HT1080 (cell line): Measurements from ENCODE around the gene CLBA1. TPM values are rescaled to one million over a fixed set of nuclear protein-coding genes. Genes with fewer than 3 reads are reported as not detected.
A peak's percentile ranks its signal among the peaks of the same experiment; 100 is the strongest.
"Not testable (repeated sequence)": the region's sequence is repeated elsewhere in the genome, so short reads cannot be mapped to it uniquely, and the experiment has no call there.

Source experiments
- DNase-seq: peaks from one replicate; pipeline ENCODE4 v3.0.0-alpha.2; 2015; ENCODE audit warnings: low read depth
- polyA plus RNA-seq, 2 experiments: library from polyadenylated mRNA; depleted of rRNA; stranded (reverse); fragments of >200 nt; gene quantifications; 2 replicates each; pipeline ENCODE4 v1.2.3, GENCODE V29; 2015
- total RNA-seq: library from RNA; depleted of rRNA; stranded (reverse); fragments of >200 nt; shearing (Covaris generic); gene quantifications from 2 replicates; pipeline ENCODE4 v1.2.3, GENCODE V29; 2014; rRNA removed

CLBA1 gene
- 5.1 and 5.4 TPM in 2 replicates for total RNA-seq
- 6.5 and 7.1 TPM in 2 replicates for polyA plus RNA-seq (2015; cell fraction: cytosol; rRNA removed)
- 24.1 and 30.5 TPM in 2 replicates for polyA plus RNA-seq (2015; cell fraction: nucleus; rRNA removed)

DNA sequence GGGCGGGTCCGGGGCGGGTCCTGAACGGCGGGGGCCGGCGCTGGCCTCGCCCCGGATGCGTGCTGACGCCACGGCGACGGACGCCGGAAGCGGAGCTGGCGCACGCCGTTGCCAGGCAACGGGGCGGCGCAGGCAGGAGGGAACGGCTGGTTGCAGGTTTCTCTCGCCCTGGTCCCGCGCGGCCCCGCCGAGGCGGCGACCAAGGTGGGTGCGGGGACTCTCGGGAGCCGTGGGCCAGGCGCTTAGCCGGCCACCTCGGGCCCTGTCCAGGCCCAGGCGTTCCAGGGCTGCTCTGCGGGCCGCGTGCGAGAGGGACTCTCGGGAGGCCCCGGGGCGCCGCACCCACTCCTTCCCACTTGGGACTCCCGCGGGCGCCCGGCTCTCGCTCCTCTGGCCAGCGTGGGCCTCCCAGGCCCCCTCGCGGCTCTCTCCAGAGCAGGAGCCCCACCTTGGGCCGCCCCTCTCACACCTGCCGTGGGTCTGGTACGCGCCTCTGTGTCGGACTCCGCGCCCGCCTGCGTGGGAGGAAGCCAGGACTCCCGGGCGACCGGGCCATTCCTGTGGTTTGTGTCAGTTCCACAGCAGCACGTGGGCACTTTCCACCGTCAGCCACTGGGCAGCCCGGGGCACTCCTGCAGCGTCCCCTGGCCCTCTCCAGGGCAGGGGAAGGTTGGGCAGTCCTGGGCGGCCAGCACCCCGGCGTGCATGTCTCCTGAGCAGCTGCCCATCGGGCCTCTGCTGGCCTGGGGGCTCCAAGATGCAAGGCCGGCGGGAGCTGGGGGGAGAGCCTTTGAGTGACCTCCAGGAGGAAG, at the start of gene CLBA1:
CLBA1 (plus strand) TSS at position 114 of the 812 bp plus-strand sequence; CDS start at position 758, 644 bp downstream.
- DNase-seq = peak; percentile 84

DNA sequence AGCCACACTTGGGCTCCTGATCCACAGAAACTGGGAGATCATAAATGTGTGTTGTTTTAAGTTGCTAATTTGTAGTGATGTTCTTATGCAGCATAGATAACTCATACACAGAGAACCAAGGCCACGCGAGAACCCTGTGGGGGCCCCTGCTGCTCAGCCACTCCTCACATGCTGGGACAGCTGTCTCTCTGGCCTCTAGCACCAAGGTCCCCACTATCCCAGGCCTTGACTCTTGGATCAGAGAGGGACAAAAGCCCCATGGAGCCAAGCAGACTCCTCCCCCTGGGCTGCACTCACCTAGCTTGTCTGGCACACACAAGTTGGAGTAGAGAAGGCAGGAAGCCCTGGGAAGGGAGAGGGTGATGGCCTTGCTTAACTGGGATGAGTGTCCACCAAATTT, 49.6 kb upstream of the CLBA1 start:
- no peak for DNase-seq

DNA sequence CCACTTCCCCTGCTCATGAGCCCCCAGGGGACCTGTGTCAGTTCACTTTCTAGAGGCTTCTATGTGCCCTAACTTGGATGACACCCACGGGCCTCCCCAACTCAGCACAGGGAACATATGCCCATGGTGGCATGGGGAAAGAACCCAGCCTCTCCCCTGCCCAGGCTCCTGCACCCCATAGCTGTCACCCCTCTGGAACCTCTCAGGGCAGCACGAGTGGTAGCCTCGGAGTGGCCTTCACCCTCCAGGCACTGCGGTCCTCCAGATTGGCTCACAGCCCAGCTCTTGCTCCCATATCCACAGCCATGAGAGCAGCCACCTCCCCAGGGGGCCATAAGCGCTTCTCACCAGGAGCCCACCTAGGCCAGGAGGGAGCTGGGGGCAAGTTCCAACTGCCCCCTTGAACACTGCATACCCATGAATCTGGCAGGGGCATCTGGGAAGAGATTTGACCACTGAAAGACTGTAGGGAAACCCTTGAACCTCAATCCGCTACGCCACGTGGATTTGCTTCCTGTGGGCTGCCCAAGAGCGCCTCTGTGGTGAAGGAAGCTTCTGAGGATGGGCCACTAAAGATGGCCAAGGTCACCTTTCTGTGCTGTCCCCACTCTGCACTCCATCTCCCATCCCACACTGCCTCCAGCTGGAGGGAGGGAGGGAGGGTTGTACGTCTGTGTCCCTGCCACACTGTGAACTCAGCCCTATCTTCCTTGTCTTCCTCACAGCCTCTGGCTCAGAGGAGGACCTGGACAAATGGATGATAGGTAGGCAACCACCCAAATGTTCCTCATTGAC, 49.0 kb upstream of the CLBA1 start:
- DNase-seq = no peak

DNA sequence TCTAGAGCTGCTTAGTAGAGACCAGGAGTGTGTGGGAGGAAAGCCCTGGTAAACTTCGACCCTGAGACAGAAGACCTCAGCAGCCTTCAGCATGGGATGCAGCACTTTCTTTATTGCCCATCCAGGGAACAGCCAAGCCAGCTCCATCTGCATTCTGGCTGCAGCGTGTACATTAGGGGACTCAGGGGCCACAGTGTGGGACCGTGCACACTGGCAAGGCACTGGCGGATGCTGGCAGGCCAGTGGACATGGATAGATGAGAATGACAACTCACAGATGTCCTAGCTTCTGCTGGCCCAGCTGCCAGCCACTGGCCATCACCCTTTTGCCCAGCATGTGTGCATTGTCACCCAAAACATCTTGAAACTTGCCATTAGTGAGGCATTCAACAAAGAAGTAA, 48.4 kb upstream of the CLBA1 start:
- no peak for DNase-seq

DNA sequence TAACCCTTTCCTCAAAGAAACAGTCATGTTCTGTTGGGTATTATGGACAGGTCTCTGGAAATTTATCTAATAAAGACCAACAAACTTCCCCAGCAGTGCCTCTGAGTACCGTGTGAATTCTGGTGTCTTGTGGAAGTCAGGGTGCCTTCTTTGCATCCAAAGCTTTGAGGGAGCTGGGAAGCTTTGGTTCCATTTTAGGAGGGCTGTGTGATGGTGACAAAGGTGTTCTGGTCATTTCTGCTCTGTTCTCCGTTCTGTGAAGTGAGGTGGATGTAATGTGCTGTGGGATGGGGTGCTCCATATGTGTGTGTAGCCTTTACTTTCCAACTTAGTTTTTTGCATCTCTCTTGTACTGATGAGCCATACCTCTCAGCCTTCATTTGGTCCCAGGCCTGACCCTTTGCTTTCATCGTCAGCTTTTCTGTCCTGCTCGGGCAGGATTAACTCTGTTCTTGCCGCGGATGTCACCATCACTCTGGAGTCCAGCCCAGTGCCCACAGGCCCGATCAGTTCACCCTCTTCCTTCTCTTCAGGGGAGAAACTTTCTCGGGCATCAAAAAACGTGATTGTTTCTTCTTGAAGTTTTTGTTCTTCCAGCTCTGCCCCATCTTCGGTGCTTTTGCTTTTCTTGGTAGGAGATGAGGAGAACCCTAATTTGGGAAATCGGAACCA, 47.8 kb upstream of the CLBA1 start:
- DNase-seq = no peak

DNA sequence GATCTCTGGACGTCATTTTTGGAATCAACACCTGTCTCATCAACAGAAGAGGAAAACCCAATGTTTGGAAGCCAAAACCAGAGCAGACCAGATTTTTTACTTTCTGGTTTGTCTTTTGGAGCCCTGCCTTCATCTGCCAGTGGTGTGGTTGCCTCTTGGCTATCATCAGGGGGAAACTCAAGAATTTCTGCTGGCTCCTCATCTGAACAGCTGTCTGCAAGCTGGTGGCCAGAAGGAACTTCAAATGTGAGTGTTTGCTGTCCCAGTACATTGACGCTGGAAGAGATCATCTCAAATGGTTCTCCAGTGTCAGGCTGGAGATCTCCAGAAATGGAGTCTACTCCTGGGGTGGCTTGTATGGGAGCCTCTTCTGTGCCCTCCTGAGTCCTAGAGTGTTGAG, 47.2 kb upstream of the CLBA1 start:
- DNase-seq = no peak

DNA sequence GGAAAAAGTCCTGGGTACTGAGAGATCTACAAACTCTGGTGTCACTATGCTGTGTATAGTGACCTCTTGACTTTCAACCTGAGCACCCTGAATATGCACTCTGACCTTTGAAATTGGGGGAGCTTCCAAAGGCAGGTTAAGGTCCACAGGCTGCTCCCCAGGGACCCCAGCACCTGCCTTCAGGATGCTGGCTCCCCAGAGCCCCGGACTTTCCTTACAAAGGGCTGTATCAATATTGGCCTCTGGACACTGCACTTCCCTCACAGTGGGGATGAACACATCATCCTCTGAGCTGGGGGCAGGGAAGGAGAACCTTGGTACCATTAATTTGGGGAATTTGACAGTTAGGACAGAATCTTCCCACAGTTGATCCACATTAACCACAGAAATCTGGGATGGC, 46.6 kb upstream of the CLBA1 start:
- no peak for DNase-seq

DNA sequence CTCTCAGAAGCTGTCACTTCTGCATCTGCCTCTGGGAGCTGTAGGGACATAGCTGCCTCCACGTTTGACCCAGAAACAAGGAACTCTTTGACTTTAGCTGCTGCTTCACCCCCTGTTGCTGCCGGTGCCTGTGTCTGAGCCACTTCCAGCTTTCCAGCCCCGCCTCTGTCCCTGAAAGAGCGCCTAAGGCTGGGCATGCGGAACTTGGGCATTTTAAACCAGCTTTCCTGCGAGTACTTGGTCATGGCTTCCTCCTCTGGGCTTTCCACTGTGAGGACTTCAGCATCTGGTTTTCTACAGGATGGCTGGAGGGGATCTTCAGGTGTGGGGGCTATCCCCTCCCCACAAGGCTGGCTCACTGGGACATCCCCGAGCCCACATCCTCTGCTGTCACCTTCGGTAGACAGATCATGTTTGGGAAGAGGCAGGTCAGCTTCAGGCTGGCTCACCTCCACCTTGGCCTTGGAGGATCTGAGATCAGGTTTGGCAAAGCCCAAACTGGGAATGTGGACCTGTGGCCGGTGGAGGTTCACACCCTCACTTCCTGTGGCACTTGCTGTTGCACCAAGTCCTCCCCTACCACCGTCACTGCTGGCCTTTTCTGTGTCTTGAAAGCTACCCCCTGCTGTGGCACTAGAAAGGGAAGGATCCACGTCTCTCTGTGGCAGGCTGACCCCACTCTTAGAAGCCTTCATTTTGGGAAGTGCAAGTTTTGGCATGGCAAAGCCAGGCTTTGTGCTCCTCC, 45.8 kb upstream of the CLBA1 start:
- DNase-seq = no peak

DNA sequence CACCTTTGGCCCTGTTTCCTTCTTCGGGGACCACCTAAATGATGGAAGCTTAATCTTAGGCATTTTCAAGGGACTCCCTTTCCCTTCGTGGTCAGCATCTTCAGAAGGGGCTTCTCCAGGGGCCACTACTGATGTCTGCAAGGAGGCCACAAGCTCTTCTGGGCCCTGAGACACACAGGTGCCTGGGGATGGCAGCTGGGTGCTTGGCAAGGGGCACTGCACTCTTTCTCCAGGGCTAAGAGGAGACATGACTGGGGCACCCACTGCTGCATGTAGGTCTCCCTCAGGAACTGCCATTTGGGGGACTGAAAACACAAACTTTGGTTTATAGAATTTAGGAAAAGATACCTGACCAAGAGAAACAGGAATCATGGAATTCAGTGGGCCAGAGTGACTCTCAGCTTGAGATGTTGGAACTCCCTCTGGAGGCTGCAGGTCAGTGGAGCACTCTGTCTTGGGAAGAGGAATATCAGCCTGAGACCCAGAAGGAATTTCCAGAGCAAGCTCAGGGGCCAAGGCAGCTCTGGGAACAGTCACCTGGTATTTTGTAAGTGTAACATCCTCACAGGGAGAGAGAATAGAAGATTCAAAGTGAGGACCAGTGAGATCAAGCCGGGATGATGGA, 45.0 kb upstream of the CLBA1 start:
- DNase-seq = no peak

DNA sequence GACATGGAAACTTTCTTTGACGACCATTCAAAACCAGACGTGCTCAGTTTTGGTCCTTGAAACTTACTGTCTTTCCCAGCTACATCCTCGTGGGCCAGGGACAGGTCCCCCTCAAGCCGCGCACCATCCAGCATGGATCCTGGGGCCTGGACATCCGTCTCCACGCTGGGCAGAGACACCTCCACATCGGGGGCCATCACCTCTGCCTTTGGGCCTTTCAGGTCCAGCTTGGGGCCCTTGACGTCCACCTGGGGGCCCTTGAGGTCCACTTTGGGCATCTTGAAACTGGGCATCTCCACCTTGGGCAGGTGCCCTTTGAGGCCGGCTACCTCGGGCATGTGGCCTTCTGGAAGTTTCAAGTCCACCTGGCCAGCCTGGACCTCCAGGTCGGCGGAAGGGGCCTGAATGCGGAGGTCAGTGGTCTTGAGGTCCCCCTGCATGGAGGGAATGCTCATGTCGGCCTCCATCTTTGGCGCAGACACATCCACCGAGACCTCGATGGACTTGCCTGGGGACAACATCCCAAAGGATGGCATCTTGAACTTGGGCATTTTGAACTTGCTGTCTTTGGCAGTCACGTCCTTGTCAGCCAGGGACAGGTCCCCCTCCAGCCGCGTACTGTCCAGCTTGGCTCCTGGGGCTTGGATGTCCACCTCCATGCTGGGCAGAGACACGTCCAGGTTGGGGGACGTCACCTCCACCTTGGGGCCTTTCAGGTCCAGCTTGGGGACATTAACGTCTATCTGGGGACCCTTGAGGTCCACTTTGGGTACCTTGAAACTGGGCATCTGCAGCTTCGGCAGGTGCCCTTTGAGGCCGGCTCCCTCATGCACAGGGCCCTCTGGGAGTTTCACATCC, 43.9 kb upstream of the CLBA1 start:
- no peak for DNase-seq

DNA sequence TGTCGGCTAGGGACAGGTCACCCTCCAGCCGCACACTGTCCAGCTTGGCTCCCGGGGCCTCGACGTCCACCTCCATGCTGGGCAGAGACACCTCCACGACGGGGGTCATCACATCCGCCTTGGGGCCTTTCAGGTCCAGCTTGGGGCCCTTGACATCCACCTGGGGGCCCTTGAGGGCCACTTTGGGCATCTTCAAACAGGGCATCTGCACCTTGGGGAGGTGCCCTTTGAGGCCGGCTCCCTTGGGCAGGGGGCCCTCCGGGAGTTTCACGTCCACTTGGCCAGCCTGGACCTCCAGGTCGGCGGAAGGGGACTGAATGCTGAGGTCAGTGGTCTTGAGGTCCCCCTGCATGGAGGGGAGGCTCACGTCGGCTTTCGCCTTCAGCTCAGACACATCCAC, 43.0 kb upstream of the CLBA1 start:
- no peak for DNase-seq

DNA sequence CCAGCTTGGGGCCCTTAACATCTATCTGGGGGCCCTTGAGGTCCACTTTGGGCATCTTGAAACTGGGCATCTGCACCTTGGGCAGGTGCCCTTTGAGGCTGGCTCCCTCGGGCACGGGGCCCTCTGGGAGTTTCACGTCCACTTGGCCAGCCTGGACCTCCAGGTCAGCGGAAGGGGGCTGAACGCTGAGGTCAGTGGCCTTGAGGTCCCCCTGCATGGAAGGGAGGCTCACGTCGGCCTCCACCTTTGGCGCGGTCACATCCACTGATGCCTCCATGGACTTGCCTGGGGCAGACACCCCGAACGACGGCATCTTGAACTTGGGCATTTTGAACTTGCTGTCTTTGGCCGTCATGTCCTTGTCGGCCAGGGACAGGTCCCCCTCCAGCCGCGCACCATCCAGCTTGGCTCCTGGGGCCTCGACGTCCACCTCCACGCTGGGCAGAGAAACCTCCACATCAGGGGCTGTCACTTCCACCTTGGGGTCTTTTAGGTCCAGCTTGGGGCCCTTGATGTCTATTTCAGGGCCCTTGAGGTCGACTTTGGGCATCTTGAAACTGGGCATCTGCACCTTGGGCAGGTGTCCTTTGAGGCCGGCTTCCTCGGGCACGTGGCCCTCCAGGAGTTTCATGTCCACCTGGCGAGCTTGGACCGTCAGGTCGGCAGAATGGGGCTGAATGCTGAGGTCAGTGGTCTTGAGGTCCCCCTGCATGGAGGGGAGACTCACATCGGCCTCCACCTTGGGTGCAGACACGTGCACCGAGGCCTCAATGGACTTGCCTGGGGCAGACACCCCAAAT, 42.2 kb upstream of the CLBA1 start:
- DNase-seq = not testable (repeated sequence)

DNA sequence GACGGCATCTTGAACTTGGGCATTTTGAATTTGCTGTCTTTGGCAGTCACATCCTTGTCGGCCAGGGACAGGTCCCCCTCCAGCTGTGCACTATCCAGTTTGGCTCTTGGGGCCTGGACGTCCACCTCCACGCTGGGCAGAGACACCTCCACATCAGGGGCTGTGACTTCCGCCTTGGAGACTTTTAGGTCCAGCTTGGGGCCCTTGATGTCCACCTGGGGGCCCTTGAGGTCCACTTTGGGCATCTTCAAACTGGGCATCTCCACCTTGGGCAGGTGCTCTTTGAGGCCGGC, 41.6 kb upstream of the CLBA1 start:
- DNase-seq = not testable (repeated sequence)

DNA sequence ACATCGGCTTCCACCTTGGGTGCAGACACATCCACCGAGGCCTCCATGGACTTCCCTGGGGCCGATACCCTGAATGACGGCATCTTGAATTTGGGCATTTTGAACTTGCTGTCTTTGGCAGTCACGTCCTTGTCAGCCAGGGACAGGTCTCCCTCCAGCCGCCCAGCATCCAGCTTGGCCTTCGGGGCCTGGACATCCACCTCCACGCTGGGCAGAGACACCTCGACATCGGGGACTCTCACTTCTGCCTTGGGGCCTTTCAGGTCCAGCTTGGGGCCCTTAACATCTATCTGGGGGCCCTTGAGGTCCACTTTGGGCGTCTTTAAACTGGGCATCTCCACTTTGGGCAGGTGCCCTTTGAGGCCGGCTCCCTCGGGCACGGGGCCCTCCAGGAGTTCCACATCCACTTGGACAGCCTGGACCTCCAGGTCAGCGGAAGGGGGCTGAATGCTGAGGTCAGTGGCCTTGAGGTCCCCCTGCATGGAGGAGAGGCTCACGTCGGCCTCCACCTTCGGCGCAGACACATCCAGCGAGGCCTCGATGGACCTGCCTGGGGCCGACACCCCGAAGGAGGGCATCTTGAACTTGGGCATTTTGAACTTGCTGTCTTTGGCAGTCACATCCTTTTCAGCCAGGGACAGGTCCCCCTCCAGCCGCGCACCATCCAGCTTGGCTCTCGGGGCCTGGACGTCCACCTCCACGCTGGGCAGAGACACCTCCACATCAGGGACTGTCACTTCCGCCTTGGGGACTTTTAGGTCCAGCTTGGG, 41.0 kb upstream of the CLBA1 start:
- DNase-seq = not testable (repeated sequence)

DNA sequence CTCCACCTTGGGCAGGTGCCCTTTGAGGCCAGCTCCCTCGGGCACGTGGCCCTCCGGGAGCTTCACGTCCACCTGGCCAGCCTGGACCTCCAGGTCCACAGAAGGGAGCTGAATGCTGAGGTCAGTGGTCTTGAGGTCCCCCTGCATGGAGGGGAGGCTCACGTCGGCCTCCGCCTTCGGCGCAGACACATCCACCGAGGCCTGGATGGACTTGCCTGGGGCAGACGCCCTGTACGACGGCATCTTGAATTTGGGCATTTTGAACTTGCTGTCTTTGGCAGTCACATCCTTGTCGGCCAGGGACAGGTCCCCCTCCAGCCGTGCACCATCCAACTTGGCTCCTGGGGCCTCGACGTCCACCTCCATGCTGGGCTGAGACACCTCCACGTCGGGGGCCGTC, 40.3 kb upstream of the CLBA1 start:
- not testable (repeated sequence) for DNase-seq

DNA sequence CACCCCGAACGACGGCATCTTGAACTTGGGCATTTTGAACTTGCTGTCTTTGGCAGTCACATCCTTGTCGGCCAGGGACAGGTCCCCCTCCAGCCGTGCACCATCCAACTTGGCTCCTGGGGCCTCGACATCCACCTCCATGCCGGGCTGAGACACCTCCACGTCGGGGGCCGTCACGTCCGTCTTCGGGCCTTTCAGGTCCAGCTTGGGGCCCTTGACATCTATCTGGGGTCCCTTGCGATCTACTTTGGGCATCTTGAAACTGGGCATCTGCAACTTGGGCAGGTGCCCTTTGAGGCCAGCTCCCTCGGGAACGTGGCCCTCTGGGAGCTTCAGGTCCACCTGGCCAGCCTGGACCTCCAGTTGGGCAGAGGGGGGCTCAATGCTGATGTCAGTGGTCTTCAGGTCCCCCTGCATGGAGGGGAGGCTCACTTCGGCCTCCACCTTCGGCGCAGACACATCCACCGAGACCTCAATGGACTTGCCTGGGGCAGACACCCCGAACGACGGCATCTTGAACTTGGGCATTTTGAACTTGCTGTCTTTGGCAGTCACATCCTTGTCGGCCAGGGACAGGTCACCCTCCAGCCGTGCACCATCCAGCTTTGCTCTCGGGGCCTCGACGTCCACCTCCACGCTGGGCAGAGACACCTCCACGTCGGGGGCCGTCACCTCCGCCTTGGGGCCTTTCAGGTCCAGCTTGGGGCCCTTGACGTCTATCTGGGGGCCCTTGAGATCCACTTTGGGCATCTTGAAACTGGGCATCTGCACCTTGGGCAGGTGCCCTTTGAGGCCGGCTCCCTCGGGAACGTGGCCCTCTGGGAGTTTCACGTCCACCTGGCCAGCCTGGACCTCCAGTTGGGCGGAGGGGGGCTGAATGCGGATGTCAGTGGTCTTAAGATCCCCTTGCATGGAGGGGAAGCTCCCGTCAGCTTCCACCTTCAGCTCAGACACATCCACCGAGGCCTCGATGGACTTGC, 39.3 kb upstream of the CLBA1 start:
- DNase-seq = not testable (repeated sequence)

DNA sequence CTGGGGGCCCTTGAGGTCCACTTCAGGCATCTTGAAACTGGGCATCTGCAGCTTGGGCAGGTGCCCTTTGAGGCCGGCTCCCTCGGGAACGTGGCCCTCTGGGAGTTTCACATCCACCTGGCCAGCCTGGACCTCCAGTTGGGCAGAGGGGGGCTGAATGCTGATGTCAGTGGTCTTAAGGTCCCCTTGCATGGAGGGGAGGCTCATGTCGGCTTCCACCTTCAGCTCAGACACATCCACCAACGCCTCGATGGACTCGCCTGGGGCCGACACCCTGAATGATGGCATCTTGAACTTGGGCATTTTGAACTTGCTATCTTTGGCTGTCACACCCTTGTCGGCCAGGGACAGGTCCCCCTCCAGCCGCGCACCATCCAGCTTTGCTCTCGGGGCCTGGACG, 38.4 kb upstream of the CLBA1 start:
- DNase-seq = not testable (repeated sequence)
